Measurements from ENCODE around the gene FAM20C. TPM values are rescaled to one million over a fixed set of nuclear protein-coding genes. Genes with fewer than 3 reads are reported as not detected.
A peak's percentile ranks its signal among the peaks of the same experiment; 100 is the strongest.

Gene FAM20C
- total RNA-seq, 6 donors from 2014 or later = 17.7 to 53.7 (median 46.8) TPM

DNA sequence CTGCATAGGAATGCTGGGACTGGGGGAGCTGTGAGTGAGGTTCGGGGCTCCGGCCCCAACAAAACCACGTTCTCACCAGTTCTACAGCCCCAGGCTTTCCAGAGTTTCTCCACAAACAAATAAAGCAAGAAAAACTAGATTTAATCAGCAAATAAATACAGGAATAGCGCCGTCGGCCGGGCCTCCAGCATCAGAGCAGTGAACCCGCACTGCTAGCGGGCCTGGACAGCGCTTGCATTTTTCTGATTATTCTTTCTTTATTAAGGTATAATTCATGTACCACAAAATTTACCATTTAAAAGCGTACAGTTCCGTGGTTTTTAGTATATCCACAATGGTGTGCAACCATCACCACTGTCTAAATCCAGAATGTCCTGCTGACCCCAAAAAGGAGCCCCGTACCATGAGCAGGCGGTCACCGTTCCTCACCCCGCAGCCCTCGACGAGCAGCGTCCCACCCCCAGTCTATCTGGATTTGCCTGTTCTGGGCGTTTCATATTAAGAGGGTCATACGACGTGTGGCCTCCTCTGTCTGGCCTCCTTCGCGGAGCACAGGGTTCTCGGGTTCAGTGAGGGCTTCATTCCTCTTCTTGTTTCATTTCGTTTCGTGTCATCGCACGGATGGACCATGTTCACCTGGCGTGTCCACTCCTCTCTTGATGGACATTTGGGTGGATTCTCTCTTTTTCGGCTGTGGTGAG, 62.1 kb downstream of the FAM20C start:
- no peaks in the 10 kb centered on the region for H3K27me3 ChIP-seq
- H3K27ac ChIP-seq = no peak overlapping the region
- no peak for ATAC-seq (ENCODE audit: low FRiP score in 2 of 2)
- 95 to 97% methylated on average over 31 of the region's 31 CpGs for WGBS, 2 donors
- H3K4me3 ChIP-seq = no peak overlapping the region
- no peaks in the 10 kb centered on the region for H3K9me3 ChIP-seq
- TF ChIP-seq, protein P1, sequence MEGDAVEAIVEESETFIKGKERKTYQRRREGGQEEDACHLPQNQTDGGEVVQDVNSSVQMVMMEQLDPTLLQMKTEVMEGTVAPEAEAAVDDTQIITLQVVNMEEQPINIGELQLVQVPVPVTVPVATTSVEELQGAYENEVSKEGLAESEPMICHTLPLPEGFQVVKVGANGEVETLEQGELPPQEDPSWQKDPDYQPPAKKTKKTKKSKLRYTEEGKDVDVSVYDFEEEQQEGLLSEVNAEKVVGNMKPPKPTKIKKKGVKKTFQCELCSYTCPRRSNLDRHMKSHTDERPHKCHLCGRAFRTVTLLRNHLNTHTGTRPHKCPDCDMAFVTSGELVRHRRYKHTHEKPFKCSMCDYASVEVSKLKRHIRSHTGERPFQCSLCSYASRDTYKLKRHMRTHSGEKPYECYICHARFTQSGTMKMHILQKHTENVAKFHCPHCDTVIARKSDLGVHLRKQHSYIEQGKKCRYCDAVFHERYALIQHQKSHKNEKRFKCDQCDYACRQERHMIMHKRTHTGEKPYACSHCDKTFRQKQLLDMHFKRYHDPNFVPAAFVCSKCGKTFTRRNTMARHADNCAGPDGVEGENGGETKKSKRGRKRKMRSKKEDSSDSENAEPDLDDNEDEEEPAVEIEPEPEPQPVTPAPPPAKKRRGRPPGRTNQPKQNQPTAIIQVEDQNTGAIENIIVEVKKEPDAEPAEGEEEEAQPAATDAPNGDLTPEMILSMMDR (IDR thresholded peaks at IDR 0.05) = no peak
- TF ChIP-seq EP300 (IDR thresholded peaks at IDR 0.05) = no peak
- no peak for TF ChIP-seq POLR2AphosphoS5 (IDR thresholded peaks at IDR 0.05)
- TF ChIP-seq POLR2A (IDR thresholded peaks at IDR 0.05) = no peak
- peaks cover 0 to 87% (median 47%) of the 10 kb centered on the region in 4 donors for H3K36me3 ChIP-seq
- H3K4me1 ChIP-seq = no peaks in the 10 kb centered on the region
- DNase-seq = peak in 1 of 2 donors; percentile 42

DNA sequence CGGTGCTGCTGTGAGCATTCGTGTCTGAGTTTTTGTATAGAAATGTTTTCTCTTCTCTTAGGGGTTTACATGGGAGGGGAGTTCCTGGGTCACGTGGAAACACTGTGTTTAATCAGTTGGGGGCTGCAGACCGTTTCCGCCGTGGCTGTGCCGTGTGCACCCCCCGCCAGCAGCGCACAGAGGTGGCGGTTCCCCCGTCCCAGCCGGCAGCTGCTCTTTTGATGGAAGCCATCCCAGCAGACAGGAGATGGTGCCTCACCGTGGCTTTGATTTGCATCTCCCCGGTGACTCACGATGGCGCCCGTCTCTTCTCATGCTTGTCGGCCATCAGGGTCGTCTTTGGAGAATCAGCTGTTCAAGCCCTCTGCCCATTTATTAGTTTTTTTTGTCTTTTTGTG, 62.7 kb downstream of the FAM20C start:
- H3K9me3 ChIP-seq = no peaks in the 10 kb centered on the region
- no peaks in the 10 kb centered on the region for H3K27me3 ChIP-seq
- TF ChIP-seq POLR2A (IDR thresholded peaks at IDR 0.05) (no peak), POLR2AphosphoS5 (IDR thresholded peaks at IDR 0.05) (no peak), EP300 (IDR thresholded peaks at IDR 0.05) (no peak)
- TF ChIP-seq, protein P1 (IDR thresholded peaks at IDR 0.05) = no peak
- no peak for ATAC-seq (ENCODE audit: low FRiP score in 2 of 2)
- H3K4me1 ChIP-seq = no peaks in the 10 kb centered on the region
- H3K36me3 ChIP-seq = peaks cover 0 to 87% (median 52%) of the 10 kb centered on the region in 4 donors
- H3K27ac ChIP-seq = no peak overlapping the region
- peak in 1 of 2 donors; percentile 37 for DNase-seq
- H3K4me3 ChIP-seq = no peak overlapping the region
- 96 to 98% methylated on average over 19 of the region's 19 CpGs for WGBS, 2 donors

DNA sequence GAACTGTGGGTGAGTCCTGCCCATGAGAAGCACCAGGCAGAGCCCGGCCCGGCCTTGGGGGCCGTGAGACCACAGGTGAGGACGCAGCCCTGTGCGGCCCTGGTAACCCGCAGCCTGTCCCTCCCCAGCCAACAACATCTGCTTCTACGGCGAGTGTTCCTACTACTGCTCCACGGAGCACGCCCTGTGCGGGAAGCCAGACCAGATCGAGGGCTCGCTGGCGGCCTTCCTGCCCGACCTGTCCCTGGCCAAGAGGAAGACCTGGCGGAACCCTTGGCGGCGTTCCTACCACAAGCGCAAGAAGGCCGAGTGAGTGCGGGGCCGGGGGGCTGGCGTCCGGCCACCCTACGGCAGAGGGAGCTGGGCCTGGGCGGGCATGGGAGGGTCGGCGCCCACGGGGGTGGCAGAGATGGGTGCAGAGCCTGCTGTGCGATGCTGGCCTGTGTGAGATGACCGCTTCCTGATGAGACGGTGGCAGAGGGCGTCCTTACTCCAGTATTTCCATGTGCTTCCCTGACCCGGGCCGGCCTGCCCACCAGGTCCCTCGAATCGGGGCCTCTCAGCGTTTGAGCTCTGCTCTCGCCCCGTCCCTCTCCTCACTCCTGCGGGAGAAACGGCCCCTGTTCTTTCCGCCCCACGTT, 63.5 kb downstream of the FAM20C start:
- peaks cover 0 to 87% (median 58%) of the 10 kb centered on the region in 4 donors for H3K36me3 ChIP-seq
- H3K27me3 ChIP-seq = no peaks in the 10 kb centered on the region
- H3K27ac ChIP-seq = no peak overlapping the region
- no peak for TF ChIP-seq EP300 (IDR thresholded peaks at IDR 0.05)
- TF ChIP-seq, protein P1 (IDR thresholded peaks at IDR 0.05) = no peak
- no peak for TF ChIP-seq POLR2A (IDR thresholded peaks at IDR 0.05)
- TF ChIP-seq POLR2AphosphoS5 (IDR thresholded peaks at IDR 0.05) = no peak
- 83 to 95% methylated on average over 16 to 38 of the region's 44 CpGs for WGBS, 2 donors
- H3K4me1 ChIP-seq = no peaks in the 10 kb centered on the region
- DNase-seq (peak in 1 of 2 donors; percentile 82), ATAC-seq (ENCODE audit: low FRiP score in 2 of 2) (no peak)
- H3K9me3 ChIP-seq = no peaks in the 10 kb centered on the region
- H3K4me3 ChIP-seq = no peak overlapping the region

DNA sequence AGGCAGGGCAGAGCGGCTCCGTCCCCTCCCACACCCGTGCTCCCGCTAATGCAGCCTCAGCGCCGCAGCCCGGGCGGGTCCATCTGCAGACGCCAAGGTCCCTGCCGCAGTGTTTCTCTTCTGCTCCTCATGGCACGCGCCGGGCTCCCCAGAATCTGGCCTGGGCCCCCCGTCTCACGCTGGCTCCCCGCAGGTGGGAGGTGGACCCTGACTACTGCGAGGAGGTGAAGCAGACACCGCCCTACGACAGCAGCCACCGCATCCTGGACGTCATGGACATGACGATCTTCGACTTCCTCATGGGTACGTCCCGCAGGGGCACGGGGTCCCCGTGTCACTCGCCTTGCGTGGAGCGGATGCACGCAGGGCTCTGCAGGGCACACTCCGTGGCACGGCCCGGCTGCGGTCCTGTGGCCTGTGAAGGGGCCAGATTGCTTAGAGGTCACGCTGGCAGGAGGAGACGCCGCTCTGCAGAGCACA, 64.1 kb downstream of the FAM20C start:
- DNase-seq (peak in 1 of 2 donors; percentile 80), ATAC-seq (ENCODE audit: low FRiP score in 2 of 2) (no peak)
- no peaks in the 10 kb centered on the region for H3K9me3 ChIP-seq
- H3K36me3 ChIP-seq = peaks cover 0 to 87% (median 58%) of the 10 kb centered on the region in 4 donors
- H3K4me3 ChIP-seq = no peak overlapping the region
- no peak for TF ChIP-seq POLR2A (IDR thresholded peaks at IDR 0.05)
- TF ChIP-seq, protein P1 (IDR thresholded peaks at IDR 0.05) = no peak
- TF ChIP-seq EP300 (IDR thresholded peaks at IDR 0.05) = no peak
- TF ChIP-seq POLR2AphosphoS5 (IDR thresholded peaks at IDR 0.05) = no peak
- no peaks in the 10 kb centered on the region for H3K27me3 ChIP-seq
- WGBS, 2 donors = 95 to 97% methylated on average over 23 to 27 of the region's 38 CpGs
- no peaks in the 10 kb centered on the region for H3K4me1 ChIP-seq
- H3K27ac ChIP-seq = no peak overlapping the region

Data from upper lobe of left lung (tissue), 6 donors.